ENCODE results near the gene FKBP10.
A peak's percentile ranks its signal among the peaks of the same experiment; 100 is the strongest.
"Not testable (repeated sequence)": the region's sequence is repeated elsewhere in the genome, so short reads cannot be mapped to it uniquely, and the experiment has no call there.

Gene FKBP10

GRCh38 chr17:41844971-41845370 lies 32.2 kb downstream of the FKBP10 start:
- DNase-seq: no peak

DNA sequence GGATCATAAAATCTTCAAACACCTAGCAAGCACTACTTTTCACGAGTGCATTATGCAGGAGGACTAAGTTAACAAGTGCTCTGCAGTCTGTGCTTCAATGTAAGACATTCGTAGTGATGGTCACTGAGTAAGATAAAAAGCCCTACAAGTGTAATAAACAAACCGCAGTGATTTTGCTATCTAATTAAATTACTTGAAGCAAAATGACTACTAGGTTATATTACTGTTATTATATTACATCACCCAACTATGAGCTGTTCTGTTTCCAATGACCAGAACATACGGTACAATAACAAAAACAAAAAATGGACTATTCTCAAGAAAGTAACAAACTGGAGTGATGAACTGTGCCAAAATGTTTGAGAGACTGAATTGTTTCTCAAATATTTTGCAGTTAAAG lies 36.0 kb downstream of the FKBP10 start:
- no peak for DNase-seq

DNA sequence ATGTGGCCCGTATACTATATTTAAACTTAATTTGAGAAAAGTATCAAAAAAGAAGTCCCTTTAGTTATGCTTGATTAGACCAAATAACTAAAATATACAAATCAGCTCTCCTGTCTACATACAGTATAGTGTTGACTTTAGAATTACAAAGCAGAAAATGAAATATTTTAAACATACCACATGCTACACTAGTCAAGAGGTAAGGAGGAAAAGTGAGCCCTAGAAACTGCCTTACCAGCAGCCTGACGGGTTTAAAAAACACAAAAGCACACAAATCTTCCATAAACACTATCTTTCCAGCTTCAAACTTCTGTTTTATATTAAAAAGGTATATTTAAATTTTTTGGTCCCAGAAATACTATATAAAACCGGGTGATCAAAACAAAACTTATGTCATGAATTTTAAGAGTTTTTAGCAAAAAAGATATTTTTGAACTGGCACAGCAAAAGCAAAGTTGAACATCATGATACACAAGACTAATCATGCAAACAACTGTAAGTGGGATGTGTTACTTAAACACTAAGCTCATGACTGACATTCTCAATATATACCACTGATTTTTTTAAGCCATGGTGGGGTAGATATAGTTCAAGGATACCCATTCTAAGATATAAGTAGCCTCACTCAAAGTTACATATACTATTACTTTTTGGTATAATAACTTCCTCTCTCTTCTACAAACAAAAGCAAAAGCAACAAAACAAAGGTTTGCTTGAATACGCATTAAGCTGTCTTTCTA lies 36.6 kb downstream of the FKBP10 start:
- DNase-seq: no peak

DNA sequence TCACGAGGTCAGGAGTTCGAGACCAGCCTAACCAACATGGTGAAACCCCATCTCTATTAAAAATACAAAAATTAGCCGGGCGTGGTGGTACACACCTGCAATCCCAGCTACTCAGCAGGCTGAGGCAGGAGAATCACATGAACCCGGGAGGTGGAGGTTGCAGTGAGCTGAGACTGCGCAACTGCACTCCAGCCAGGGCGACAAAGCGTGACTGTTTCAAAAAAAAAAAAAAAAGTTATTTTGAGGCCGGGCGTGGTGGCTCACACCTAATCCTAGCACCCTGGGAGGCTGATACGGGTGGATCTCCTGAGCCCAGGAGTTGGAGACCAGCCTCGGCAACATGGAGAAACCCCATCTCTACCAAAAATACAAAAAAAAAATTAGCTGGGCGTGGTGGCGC lies 38.6 kb downstream of the FKBP10 start:
- not testable (repeated sequence) for DNase-seq

GRCh38 chr17:41860254-41860931 lies 47.6 kb downstream of the FKBP10 start:
- DNase-seq: no peak

DNA sequence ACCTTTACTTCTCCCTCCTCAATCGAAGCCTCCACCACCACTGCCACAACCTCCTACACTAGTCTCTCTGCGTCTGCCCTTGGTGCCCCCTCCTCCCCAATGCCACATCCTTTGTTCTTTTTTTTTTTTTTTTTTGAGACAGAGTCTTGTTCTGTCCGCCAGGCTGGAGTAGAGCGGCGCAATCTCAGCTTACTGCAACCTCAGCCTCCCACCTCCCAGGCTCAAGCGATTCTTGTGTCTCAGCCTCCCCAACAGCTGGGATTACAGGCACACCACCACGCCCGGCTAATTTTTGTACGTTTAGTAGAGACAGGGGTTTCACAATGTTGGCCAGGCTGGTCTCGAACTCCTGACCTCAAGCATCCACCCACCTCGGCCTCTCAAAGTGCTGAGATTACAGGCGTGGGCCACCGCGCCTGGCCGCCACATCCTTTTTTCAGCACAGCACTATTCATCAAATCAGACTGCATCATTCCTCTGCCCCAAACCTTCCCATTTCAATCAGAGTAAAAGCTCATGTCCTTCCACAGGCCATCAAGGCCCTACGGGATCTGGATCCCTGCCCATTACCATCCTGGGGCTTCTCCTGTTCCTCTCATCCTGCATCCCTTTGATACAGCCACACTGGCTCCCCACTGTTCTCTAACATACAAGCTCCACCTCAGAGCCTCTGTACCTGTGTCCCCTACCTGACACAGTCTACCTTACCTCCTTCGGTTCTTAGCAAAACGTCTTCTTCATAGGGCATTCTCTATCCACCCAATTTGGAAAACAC lies 50.5 kb downstream of the FKBP10 start:
- DNase-seq: no peak

GRCh38 chr17:41864498-41864835 lies 51.7 kb downstream of the FKBP10 start:
- no peak for DNase-seq

DNA sequence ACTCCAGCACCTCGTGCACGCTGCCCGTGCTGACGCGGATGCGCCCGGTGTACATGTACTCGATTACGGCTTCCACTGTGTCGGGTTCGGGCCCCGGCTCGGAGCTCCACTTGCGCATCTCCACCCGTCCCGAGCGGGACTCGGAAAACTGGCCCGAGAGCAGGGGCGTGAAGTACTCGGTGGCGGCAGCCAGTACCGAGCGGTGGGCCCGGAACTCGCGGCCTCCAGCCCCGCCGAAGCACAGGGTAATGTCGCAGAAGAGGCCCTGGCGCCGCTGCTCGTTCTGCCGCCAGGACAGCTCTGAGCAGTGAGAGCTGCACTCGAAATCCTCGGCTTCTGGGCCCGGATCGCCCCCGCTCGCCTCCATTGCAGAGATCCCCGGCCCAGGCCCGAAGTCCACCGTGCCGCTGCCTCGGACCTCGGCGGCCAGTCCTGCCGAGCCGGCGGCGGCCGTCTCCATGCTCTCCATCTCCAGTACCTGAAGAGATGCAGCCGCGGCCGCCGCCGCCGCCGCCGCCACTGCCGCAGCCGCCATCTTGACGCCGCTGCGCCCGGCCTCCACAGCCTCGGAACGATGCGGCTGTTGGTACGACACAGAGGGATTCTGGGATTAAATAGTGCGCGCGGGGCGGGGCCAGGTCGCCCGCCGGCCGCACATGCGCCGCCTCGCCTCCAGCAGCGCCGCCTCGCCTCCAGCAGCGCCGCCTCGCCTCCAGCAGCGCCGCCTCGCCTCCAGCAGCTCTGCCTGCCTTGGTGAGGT lies 52.2 kb downstream of the FKBP10 start, which contains the start of gene KLHL11:
Gene KLHL11, minus strand, starts transcription at position 588 of the 760 bp plus-strand sequence. Its CDS starts 53 bp downstream, at position 535.
- peak; percentile 88 for DNase-seq

DNA sequence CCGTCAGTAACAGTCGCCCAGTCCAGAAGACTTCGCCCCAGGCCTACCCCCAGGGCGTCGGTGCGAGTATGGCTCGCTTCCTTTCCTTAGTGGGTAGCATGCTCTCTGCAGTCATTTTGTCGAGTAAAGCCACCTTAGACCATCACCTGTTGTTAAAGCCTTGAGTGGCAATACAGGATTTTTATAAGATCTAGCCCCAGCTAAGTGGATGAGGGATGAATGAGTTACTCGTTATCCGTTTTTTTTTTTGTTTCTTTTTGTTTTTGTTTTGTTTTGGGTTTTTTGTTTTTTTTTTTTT lies 52.7 kb downstream of the FKBP10 start:
- DNase-seq: no peak

DNA sequence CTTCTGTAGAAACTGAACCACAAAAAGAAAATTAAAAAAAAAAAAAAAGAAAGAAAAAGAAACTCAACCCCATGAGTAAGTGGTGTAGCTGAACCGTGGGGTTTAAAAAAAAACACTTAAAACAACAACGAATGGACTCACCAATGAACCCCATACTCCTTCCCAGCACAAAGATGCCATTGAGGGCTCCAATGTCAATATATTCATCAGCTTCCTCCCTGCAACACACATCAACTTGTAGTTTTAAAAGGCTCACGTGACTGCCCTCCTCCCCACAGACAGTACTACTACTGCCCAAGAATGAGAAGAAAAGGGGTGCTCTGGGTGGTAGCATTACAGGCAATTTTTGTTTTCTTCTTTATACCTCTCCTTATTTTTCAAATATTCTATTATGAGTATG lies 55.8 kb downstream of the FKBP10 start:
- DNase-seq: no peak

DNA sequence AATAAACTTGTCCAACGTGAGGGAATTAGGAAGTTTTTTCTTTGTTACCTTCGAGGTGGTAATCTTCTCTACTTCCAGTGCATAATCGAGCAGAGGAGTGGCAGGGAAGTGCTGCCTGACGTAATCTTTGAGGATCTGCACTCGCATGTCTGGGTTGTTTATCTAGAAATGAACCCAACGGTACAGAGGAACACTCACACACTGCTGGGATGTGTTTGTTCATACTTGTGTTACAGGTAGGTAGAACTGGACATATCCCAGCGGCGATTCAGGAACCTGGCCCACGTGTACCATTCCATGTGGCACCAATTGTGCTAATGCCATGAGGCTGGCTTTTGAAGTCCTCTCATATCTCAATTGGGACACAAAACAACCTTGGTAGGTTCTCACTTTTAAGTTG lies 56.6 kb downstream of the FKBP10 start:
- no peak for DNase-seq

GRCh38 chr17:41870097-41870496 lies 57.3 kb downstream of the FKBP10 start:
- DNase-seq: no peak

GRCh38 chr17:41870627-41871026 lies 57.8 kb downstream of the FKBP10 start:
- no peak for DNase-seq

- no peak for DNase-seq
These were observed 59.0 kb downstream of the FKBP10 start for GRCh38 chr17:41871789-41872188.
